WTC11 (cell line): ENCODE data around the gene TNFAIP2. TPM values are rescaled to one million over a fixed set of nuclear protein-coding genes. Genes with fewer than 3 reads are reported as not detected.

Experiments
- ATAC-seq: fragments of 200-7000 bp; cut with Tn5 transposase; 2 replicates; pipeline ENCODE4 v1.10.0; 2021; ENCODE audit warnings: mild to moderate bottlenecking, moderate library complexity
- CTCF ChIA-PET: fragments of 300-600 bp; sonication (Branson Sonifier 250); formaldehyde crosslinking; loops from one replicate; lab custom pipeline; 2021; ENCODE audit warnings: antibody characterized with exemption; lab: Charles Lee
- POLR2A ChIA-PET: fragments of 350-600 bp; sonication (Branson Sonifier 250); formaldehyde crosslinking; loops from one replicate; lab custom pipeline; 2021; ENCODE audit warnings: antibody characterized with exemption; lab: Charles Lee
- DNase-seq: peaks from one replicate; pipeline ENCODE4 v3.0.0; 2021; ENCODE audit warnings: low spot score
- H3K27ac Mint-ChIP-seq: 2 replicates; pipeline ENCODE4 v1.8.0; 2021; ENCODE audit warnings: mixed read lengths
- H3K27me3 Mint-ChIP-seq: 2 replicates; pipeline ENCODE4 v1.8.0; 2021; ENCODE audit warnings: low read depth, mild to moderate bottlenecking, moderate library complexity, mixed read lengths
- H3K36me3 Mint-ChIP-seq: 2 replicates; pipeline ENCODE4 v1.8.0; 2021; ENCODE audit warnings: mixed read lengths
- H3K4me1 Mint-ChIP-seq: 2 replicates; pipeline ENCODE4 v1.8.0; 2022; ENCODE audit warnings: mixed read lengths
- H3K4me3 Mint-ChIP-seq: 2 replicates; pipeline ENCODE4 v1.8.0; 2021; ENCODE audit warnings: mild to moderate bottlenecking, moderate library complexity, mixed read lengths
- H3K9me3 Mint-ChIP-seq: 2 replicates; pipeline ENCODE4 v1.8.0; 2021; ENCODE audit warnings: mixed read lengths
- CREM ChIP-seq: sonication (generic); formaldehyde crosslinking; IDR thresholded peaks from 2 replicates; pipeline ENCODE4 v1.8.1; 2022; ENCODE audit warnings: mild to moderate bottlenecking, missing genetic modification reagents, moderate library complexity
- ELF4 ChIP-seq: sonication (generic); formaldehyde crosslinking; IDR thresholded peaks from 2 replicates; pipeline ENCODE4 v1.8.1; 2022; ENCODE audit warnings: low read depth, mild to moderate bottlenecking, moderate library complexity, missing genetic modification reagents
- FOXJ3 ChIP-seq: sonication (generic); formaldehyde crosslinking; IDR thresholded peaks from 2 replicates; pipeline ENCODE4 v1.9.0; 2021; ENCODE audit warnings: missing genetic modification reagents, mild to moderate bottlenecking, borderline replicate concordance
- FOXP1 ChIP-seq: sonication (generic); formaldehyde crosslinking; IDR thresholded peaks from 2 replicates; pipeline ENCODE4 v1.8.0; 2022; ENCODE audit warnings: missing genetic modification reagents, mild to moderate bottlenecking, moderate library complexity, borderline replicate concordance
- MYBL2 ChIP-seq: sonication (generic); formaldehyde crosslinking; IDR thresholded peaks from 2 replicates; pipeline ENCODE4 v1.8.1; 2023; ENCODE audit warnings: mild to moderate bottlenecking, moderate library complexity, missing genetic modification reagents
- NFATC4 ChIP-seq: fragments of 250-450 bp; sonication (Bioruptor Pico); IDR thresholded peaks from 2 replicates; pipeline ENCODE4 v1.9.0; 2021; ENCODE audit warnings: mild to moderate bottlenecking
- SMAD3 ChIP-seq: sonication (generic); formaldehyde crosslinking; IDR thresholded peaks from 2 replicates; pipeline ENCODE4 v1.8.0; 2022; ENCODE audit warnings: missing genetic modification reagents, mild to moderate bottlenecking, borderline replicate concordance
- SP1 ChIP-seq: sonication (generic); formaldehyde crosslinking; conservative IDR thresholded peaks from 2 replicates; pipeline ENCODE4 v1.8.1; 2022; ENCODE audit warnings: missing genetic modification reagents
- TEAD4 ChIP-seq: sonication (generic); formaldehyde crosslinking; IDR thresholded peaks from 2 replicates; pipeline ENCODE4 v1.8.0; 2022; ENCODE audit warnings: mild to moderate bottlenecking, missing genetic modification reagents
- ZNF263 ChIP-seq: sonication (generic); formaldehyde crosslinking; IDR thresholded peaks from 2 replicates; pipeline ENCODE4 v1.8.1; 2022; ENCODE audit warnings: low read depth, mild to moderate bottlenecking, moderate library complexity, missing genetic modification reagents
- ZNF423 ChIP-seq: fragments of 250-450 bp; sonication (Bioruptor Pico); IDR thresholded peaks from 2 replicates; pipeline ENCODE4 v2.1.2; 2022; ENCODE audit warnings: mild to moderate bottlenecking, moderate library complexity
- total RNA-seq: library from RNA; stranded (reverse); gene quantifications from 3 replicates; pipeline ENCODE4 v1.2.3, GENCODE V29; 2021
- TF ChIP-seq, protein P1 (sequence below): sonication (generic); formaldehyde crosslinking; IDR thresholded peaks from 2 replicates; pipeline ENCODE4 v1.8.0; 2023; ENCODE audit warnings: missing genetic modification reagents, mild to moderate bottlenecking, borderline replicate concordance
- TF ChIP-seq, protein P2 (sequence below): fragments of 250-450 bp; sonication (Bioruptor Pico); IDR thresholded peaks from 2 replicates; pipeline ENCODE4 v1.9.0; 2021; ENCODE audit warnings: moderate library complexity, mild to moderate bottlenecking, inconsistent platforms, borderline replicate concordance
- TF ChIP-seq, protein P3 (sequence below): sonication (generic); formaldehyde crosslinking; IDR thresholded peaks from 2 replicates; pipeline ENCODE4 v1.8.1; 2022; ENCODE audit warnings: mild to moderate bottlenecking, moderate library complexity, missing genetic modification reagents
- TF ChIP-seq, protein P4 (sequence below): sonication (generic); formaldehyde crosslinking; IDR thresholded peaks from 2 replicates; pipeline ENCODE4 v1.8.0; 2023; ENCODE audit warnings: mild to moderate bottlenecking, missing genetic modification reagents
- TF ChIP-seq, protein P5 (sequence below): sonication (generic); formaldehyde crosslinking; IDR thresholded peaks from 2 replicates; pipeline ENCODE4 v1.8.1; 2023; ENCODE audit warnings: mild to moderate bottlenecking, missing genetic modification reagents
- TF ChIP-seq, protein P6 (sequence below): sonication (generic); formaldehyde crosslinking; IDR thresholded peaks from 2 replicates; pipeline ENCODE4 v1.8.0; 2022; ENCODE audit warnings: mild to moderate bottlenecking, missing genetic modification reagents
- TF ChIP-seq, protein P7 (sequence below): sonication (generic); formaldehyde crosslinking; IDR thresholded peaks from 2 replicates; pipeline ENCODE4 v1.8.0; 2022; ENCODE audit warnings: mild to moderate bottlenecking, missing genetic modification reagents
- TF ChIP-seq, protein P8 (sequence below): sonication (generic); formaldehyde crosslinking; IDR thresholded peaks from 2 replicates; pipeline ENCODE4 v1.8.1; 2022; ENCODE audit warnings: missing genetic modification reagents, borderline replicate concordance
- TF ChIP-seq, protein P9 (sequence below): fragments of 200-600 bp; IDR thresholded peaks from 2 replicates; pipeline ENCODE4 v1.8.0; 2022; ENCODE audit warnings: antibody characterized with exemption

The TNFAIP2 gene
- total RNA-seq, 1 experiment from 2014 or later = 24.1 TPM

DNA sequence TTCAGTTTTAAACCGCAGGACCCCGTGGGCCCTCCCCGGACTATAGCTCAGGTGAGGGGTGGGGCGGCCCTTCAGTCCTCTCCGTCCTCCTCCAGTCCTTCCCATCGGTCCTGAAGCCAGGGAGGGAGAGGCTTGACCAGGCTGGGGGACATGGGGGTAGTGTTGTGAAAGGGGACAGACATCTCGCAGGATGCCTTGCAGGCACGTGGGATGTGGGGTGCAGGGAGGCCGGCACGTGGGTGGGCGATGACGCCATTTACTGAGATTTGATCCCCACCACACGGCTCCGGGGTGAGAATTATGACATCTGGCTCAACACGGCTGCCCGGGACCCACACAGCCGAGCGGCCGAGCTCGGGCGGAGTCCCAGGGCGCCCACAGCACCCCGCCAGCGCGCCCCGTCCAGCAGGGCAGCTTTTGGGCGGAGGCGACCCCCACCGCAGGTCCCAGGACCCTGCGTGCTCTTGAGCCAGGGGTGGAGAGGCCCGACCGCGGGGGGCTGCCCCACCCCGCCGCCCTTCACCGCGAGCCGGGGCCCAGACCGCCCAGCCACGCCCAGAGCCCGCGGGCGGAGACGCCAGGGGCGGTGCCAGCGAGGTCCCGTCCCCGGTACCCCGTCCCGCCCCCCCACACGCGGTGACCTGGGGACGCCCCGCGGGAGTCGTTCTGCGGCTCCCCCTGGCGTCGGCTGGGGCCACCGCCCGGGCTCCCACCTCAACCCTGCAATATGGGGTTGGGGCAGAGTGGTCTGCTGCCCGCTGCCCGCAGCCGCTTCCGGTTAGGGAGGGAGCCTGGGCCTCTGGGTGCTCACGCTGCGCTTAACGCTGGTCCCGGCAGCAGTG is 32.0 kb upstream of the TNFAIP2 start:
- ChIA-PET POLR2A (no interaction called here), CTCF (interaction anchor here (1.0 to 6.7 kb wide), 4 partner anchors 9 to 202 kb away, joined by 3 to 65 read pairs (median 4); no protein-coding TSS in a partner anchor)
- DNase-seq (peak; percentile 66), ATAC-seq (peak; percentile 65)
- Mint-ChIP-seq H3K4me3 (peak overlapping the region; percentile 63), H3K4me1 (0 out of 2 replicates have a peak, but pooled peaks cover 4% of the 10 kb centered on the region), H3K9me3 (no peaks in the 10 kb centered on the region), H3K27me3 (peaks cover 9% of the 10 kb centered on the region), H3K36me3 (no peaks in the 10 kb centered on the region), H3K27ac (no peak overlapping the region)
- TF ChIP-seq, protein P1, sequence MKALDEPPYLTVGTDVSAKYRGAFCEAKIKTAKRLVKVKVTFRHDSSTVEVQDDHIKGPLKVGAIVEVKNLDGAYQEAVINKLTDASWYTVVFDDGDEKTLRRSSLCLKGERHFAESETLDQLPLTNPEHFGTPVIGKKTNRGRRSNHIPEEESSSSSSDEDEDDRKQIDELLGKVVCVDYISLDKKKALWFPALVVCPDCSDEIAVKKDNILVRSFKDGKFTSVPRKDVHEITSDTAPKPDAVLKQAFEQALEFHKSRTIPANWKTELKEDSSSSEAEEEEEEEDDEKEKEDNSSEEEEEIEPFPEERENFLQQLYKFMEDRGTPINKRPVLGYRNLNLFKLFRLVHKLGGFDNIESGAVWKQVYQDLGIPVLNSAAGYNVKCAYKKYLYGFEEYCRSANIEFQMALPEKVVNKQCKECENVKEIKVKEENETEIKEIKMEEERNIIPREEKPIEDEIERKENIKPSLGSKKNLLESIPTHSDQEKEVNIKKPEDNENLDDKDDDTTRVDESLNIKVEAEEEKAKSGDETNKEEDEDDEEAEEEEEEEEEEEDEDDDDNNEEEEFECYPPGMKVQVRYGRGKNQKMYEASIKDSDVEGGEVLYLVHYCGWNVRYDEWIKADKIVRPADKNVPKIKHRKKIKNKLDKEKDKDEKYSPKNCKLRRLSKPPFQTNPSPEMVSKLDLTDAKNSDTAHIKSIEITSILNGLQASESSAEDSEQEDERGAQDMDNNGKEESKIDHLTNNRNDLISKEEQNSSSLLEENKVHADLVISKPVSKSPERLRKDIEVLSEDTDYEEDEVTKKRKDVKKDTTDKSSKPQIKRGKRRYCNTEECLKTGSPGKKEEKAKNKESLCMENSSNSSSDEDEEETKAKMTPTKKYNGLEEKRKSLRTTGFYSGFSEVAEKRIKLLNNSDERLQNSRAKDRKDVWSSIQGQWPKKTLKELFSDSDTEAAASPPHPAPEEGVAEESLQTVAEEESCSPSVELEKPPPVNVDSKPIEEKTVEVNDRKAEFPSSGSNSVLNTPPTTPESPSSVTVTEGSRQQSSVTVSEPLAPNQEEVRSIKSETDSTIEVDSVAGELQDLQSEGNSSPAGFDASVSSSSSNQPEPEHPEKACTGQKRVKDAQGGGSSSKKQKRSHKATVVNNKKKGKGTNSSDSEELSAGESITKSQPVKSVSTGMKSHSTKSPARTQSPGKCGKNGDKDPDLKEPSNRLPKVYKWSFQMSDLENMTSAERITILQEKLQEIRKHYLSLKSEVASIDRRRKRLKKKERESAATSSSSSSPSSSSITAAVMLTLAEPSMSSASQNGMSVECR = no peak
- no peak for TF ChIP-seq CREM (CRISPR knock-in tag)
- TF ChIP-seq, protein P2, sequence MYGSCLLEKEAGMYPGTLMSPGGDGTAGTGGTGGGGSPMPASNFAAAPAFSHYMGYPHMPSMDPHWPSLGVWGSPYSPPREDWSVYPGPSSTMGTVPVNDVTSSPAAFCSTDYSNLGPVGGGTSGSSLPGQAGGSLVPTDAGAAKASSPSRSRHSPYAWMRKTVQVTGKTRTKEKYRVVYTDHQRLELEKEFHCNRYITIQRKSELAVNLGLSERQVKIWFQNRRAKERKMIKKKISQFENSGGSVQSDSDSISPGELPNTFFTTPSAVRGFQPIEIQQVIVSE (CRISPR knock-in tag) = no peak
- TF ChIP-seq, protein P3, sequence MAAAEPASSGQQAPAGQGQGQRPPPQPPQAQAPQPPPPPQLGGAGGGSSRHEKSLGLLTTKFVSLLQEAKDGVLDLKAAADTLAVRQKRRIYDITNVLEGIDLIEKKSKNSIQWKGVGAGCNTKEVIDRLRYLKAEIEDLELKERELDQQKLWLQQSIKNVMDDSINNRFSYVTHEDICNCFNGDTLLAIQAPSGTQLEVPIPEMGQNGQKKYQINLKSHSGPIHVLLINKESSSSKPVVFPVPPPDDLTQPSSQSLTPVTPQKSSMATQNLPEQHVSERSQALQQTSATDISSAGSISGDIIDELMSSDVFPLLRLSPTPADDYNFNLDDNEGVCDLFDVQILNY (CRISPR knock-in tag) = 0 out of 2 replicates have a peak, but pooled peaks have one; percentile 39
- TF ChIP-seq ELF4 (CRISPR knock-in tag) = no peak
- TF ChIP-seq TEAD4 (CRISPR knock-in tag) = no peak
- TF ChIP-seq, protein P4, sequence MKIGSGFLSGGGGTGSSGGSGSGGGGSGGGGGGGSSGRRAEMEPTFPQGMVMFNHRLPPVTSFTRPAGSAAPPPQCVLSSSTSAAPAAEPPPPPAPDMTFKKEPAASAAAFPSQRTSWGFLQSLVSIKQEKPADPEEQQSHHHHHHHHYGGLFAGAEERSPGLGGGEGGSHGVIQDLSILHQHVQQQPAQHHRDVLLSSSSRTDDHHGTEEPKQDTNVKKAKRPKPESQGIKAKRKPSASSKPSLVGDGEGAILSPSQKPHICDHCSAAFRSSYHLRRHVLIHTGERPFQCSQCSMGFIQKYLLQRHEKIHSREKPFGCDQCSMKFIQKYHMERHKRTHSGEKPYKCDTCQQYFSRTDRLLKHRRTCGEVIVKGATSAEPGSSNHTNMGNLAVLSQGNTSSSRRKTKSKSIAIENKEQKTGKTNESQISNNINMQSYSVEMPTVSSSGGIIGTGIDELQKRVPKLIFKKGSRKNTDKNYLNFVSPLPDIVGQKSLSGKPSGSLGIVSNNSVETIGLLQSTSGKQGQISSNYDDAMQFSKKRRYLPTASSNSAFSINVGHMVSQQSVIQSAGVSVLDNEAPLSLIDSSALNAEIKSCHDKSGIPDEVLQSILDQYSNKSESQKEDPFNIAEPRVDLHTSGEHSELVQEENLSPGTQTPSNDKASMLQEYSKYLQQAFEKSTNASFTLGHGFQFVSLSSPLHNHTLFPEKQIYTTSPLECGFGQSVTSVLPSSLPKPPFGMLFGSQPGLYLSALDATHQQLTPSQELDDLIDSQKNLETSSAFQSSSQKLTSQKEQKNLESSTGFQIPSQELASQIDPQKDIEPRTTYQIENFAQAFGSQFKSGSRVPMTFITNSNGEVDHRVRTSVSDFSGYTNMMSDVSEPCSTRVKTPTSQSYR (CRISPR knock-in tag) = no peak
- TF ChIP-seq, protein P5, sequence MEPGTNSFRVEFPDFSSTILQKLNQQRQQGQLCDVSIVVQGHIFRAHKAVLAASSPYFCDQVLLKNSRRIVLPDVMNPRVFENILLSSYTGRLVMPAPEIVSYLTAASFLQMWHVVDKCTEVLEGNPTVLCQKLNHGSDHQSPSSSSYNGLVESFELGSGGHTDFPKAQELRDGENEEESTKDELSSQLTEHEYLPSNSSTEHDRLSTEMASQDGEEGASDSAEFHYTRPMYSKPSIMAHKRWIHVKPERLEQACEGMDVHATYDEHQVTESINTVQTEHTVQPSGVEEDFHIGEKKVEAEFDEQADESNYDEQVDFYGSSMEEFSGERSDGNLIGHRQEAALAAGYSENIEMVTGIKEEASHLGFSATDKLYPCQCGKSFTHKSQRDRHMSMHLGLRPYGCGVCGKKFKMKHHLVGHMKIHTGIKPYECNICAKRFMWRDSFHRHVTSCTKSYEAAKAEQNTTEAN (CRISPR knock-in tag) = no peak
- TF ChIP-seq, protein P6, sequence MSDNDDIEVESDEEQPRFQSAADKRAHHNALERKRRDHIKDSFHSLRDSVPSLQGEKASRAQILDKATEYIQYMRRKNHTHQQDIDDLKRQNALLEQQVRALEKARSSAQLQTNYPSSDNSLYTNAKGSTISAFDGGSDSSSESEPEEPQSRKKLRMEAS (CRISPR knock-in tag) = peak; percentile 48; the same call in 1 of the 2 replicates
- peak; percentile 39; the same call in 1 of the 2 replicates for TF ChIP-seq ZNF423 (CRISPR knock-in tag)
- TF ChIP-seq MYBL2 = 0 out of 2 replicates have a peak, but pooled peaks have one; percentile 22
- TF ChIP-seq, protein P7, sequence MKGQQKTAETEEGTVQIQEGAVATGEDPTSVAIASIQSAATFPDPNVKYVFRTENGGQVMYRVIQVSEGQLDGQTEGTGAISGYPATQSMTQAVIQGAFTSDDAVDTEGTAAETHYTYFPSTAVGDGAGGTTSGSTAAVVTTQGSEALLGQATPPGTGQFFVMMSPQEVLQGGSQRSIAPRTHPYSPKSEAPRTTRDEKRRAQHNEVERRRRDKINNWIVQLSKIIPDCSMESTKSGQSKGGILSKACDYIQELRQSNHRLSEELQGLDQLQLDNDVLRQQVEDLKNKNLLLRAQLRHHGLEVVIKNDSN (CRISPR knock-in tag) = 0 out of 2 replicates have a peak, but pooled peaks have one; percentile 23
- no peak for TF ChIP-seq FOXJ3 (CRISPR knock-in tag)
- TF ChIP-seq, protein P8, sequence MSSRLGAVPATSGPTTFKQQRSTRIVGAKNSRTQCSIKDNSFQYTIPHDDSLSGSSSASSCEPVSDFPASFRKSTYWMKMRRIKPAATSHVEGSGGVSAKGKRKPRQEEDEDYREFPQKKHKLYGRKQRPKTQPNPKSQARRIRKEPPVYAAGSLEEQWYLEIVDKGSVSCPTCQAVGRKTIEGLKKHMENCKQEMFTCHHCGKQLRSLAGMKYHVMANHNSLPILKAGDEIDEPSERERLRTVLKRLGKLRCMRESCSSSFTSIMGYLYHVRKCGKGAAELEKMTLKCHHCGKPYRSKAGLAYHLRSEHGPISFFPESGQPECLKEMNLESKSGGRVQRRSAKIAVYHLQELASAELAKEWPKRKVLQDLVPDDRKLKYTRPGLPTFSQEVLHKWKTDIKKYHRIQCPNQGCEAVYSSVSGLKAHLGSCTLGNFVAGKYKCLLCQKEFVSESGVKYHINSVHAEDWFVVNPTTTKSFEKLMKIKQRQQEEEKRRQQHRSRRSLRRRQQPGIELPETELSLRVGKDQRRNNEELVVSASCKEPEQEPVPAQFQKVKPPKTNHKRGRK (CRISPR knock-in tag) = no peak
- no peak for TF ChIP-seq SMAD3 (CRISPR knock-in tag)
- no peak for TF ChIP-seq ZNF263 (CRISPR knock-in tag)
- TF ChIP-seq SP1 = peak; percentile 50
- no peak for TF ChIP-seq NFATC4
- TF ChIP-seq, protein P9, sequence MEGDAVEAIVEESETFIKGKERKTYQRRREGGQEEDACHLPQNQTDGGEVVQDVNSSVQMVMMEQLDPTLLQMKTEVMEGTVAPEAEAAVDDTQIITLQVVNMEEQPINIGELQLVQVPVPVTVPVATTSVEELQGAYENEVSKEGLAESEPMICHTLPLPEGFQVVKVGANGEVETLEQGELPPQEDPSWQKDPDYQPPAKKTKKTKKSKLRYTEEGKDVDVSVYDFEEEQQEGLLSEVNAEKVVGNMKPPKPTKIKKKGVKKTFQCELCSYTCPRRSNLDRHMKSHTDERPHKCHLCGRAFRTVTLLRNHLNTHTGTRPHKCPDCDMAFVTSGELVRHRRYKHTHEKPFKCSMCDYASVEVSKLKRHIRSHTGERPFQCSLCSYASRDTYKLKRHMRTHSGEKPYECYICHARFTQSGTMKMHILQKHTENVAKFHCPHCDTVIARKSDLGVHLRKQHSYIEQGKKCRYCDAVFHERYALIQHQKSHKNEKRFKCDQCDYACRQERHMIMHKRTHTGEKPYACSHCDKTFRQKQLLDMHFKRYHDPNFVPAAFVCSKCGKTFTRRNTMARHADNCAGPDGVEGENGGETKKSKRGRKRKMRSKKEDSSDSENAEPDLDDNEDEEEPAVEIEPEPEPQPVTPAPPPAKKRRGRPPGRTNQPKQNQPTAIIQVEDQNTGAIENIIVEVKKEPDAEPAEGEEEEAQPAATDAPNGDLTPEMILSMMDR = peak; percentile 20; the same call in 1 of the 2 replicates
- TF ChIP-seq FOXP1 (CRISPR knock-in tag) = no peak
